ENCODE data around the gene ATF4. TPM values are rescaled to one million over a fixed set of nuclear protein-coding genes. Genes with fewer than 3 reads are reported as not detected.

The ATF4 gene
- total RNA-seq, 2 donors from 2014 or later: 301 to 320 TPM

DNA sequence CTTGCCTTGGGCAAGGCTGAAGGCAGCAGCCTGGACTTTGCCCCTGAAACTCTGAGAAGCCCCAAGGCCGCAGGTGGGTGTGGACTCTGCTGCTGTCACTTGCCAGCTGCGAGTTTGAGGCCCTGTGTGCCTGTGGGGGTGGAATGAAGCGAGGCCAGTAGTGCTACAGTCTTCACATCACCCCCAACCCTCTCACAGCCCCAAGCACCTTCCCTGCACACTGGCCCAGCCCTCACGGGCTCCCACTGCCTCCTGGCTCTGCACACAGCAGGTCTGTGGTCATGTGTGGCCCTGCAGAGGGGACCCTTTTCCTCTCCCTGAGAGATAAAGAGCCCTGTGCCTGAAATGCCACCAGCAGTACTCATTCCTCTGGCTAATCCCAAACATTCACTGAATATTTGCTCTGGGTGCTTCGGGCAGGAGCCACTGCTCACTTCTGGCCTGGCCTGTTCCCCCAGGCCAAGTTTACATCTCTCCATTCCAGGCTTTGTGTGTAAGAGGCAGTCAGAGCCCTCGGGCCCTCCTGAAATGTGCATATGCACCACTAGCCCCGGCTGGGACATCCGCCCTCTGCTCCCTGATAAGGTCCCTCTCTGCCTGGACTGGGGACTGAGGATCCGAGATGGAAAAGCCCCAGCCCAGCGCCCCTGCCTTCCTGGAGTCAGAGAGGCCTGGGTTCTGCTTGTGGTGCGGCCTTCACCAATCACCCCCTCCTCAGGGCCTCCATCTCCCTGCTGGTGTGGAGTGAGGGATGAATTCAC is 45.8 kb upstream of the ATF4 start:
- no peaks in the 10 kb centered on the region for H3K9me3 ChIP-seq
- H3K4me3 ChIP-seq: no peak overlapping the region
- no peaks in the 10 kb centered on the region for H3K27me3 ChIP-seq (replicated peaks; ENCODE audit: insufficient read depth)
- no peak overlapping the region for H3K27ac ChIP-seq
- DNase-seq (ENCODE audit: low spot score) (no peak), ATAC-seq (ENCODE audit: insufficient number of reproducible peaks, low FRiP score, low read depth) (no peak)
- TF ChIP-seq, protein P1, sequence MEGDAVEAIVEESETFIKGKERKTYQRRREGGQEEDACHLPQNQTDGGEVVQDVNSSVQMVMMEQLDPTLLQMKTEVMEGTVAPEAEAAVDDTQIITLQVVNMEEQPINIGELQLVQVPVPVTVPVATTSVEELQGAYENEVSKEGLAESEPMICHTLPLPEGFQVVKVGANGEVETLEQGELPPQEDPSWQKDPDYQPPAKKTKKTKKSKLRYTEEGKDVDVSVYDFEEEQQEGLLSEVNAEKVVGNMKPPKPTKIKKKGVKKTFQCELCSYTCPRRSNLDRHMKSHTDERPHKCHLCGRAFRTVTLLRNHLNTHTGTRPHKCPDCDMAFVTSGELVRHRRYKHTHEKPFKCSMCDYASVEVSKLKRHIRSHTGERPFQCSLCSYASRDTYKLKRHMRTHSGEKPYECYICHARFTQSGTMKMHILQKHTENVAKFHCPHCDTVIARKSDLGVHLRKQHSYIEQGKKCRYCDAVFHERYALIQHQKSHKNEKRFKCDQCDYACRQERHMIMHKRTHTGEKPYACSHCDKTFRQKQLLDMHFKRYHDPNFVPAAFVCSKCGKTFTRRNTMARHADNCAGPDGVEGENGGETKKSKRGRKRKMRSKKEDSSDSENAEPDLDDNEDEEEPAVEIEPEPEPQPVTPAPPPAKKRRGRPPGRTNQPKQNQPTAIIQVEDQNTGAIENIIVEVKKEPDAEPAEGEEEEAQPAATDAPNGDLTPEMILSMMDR (IDR thresholded peaks at IDR 0.05): no peak
- H3K36me3 ChIP-seq: no peaks in the 10 kb centered on the region
- H3K4me1 ChIP-seq (ENCODE audit: control insufficient read depth in 1 of 2, low read depth in 2 of 2): peaks cover 0 to 5% of the 10 kb centered on the region in 2 donors

DNA sequence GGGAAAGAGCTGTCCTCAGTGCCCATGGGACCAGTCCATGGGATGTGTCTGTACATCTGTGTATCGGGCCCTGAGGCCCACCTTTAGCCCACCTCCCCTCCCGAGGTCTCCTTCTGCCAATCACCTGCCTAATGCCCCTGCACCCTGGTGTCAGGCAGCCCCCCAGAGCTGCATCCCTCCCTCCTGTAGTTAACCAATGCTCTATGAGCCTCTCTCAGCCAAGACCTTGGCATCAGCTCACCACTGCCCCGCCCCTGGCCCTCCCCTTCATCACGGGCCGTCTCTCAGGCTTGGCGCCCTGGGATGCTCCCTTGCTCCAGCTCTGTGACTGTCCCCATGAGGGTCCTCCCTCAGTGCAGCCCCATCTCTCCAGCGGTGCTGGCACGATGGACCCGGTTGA is 45.0 kb upstream of the ATF4 start:
- ATAC-seq (ENCODE audit: insufficient number of reproducible peaks, low FRiP score, low read depth) (no peak), DNase-seq (ENCODE audit: low spot score) (no peak)
- Histone ChIP-seq H3K27me3 (replicated peaks; ENCODE audit: insufficient read depth) (no peaks in the 10 kb centered on the region), H3K4me3 (no peak overlapping the region), H3K4me1 (ENCODE audit: control insufficient read depth in 1 of 2, low read depth in 2 of 2) (peaks cover 0 to 5% of the 10 kb centered on the region in 2 donors), H3K27ac (no peak overlapping the region), H3K36me3 (no peaks in the 10 kb centered on the region), H3K9me3 (no peaks in the 10 kb centered on the region)
- TF ChIP-seq, protein P1 (IDR thresholded peaks at IDR 0.05): no peak

DNA sequence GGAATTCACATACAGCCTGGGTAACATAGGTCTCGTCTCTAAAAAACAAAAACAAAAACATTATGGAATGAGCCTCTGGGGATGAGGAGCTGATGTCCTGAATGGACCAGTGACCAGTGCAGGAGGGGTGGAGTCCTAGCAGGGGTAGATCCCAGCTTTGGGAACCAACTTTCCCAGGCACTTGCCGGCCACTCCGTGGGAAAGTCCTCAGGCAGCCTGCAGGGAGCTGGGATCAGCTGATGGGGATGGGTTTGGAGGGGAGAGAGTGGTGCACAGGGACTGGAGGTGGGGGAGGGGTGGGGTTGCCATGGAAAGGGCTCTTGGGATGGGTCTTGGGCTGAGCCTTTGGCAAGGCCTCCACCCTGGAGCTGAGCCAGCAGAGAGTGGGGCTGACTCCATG is 44.5 kb upstream of the ATF4 start:
- H3K9me3 ChIP-seq: no peaks in the 10 kb centered on the region
- H3K27me3 ChIP-seq (replicated peaks; ENCODE audit: insufficient read depth): no peaks in the 10 kb centered on the region
- H3K4me1 ChIP-seq (ENCODE audit: control insufficient read depth in 1 of 2, low read depth in 2 of 2): peaks cover 0 to 5% of the 10 kb centered on the region in 2 donors
- DNase-seq (ENCODE audit: low spot score): no peak
- no peaks in the 10 kb centered on the region for H3K36me3 ChIP-seq
- no peak overlapping the region for H3K4me3 ChIP-seq
- TF ChIP-seq, protein P1 (IDR thresholded peaks at IDR 0.05): no peak
- no peak overlapping the region for H3K27ac ChIP-seq
- no peak for ATAC-seq (ENCODE audit: insufficient number of reproducible peaks, low FRiP score, low read depth)

DNA sequence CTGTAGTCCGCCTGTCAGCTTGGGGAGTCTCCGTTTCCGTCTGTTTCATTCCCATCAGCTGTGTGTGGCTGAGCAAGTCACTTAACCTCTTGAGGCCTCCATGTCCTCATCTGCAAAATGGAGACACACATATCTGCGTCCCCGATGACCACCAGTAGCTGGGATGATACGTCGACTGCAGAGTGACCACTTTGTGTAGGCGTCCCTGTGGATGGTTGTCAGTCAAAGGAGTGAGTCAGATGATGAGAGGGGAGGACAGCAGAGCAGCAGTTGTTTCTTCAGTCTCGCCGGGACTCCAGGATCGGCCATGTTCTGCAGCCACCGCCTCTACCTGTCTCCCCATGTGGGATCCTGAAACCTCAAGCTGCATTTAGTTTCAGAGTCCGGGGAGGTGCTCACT is 43.7 kb upstream of the ATF4 start:
- TF ChIP-seq, protein P1 (IDR thresholded peaks at IDR 0.05): no peak

DNA sequence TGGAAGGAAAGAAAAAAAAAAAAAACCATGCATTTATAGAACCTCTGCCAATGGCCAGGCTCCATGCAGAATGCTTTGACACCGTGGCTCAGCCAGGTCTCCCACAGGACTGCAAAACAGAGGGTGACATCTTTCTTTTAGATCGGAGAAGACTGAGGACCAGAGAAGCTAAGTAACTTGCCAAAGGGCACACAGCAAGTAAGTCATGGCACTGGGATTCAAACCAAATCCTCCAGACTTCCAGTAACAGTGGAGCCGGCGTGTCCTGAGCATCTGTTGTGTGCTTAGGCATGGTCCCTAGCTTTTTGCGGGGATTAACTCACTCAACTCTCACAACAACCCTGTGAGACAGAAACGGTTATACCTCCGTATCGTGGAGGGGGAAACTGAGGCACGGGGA is 42.8 kb upstream of the ATF4 start:
- TF ChIP-seq, protein P1 (IDR thresholded peaks at IDR 0.05): no peak
- no peaks in the 10 kb centered on the region for H3K9me3 ChIP-seq
- no peak for ATAC-seq (ENCODE audit: insufficient number of reproducible peaks, low FRiP score, low read depth)
- H3K4me3 ChIP-seq: no peak overlapping the region
- no peaks in the 10 kb centered on the region for H3K4me1 ChIP-seq (ENCODE audit: control insufficient read depth in 1 of 2, low read depth in 2 of 2)
- no peaks in the 10 kb centered on the region for H3K27me3 ChIP-seq (replicated peaks; ENCODE audit: insufficient read depth)
- no peaks in the 10 kb centered on the region for H3K36me3 ChIP-seq
- H3K27ac ChIP-seq: no peak overlapping the region
- no peak for DNase-seq (ENCODE audit: low spot score)

More for the DNA sequence above, 43.7 kb upstream of the ATF4 start:
- Histone ChIP-seq H3K27me3 (replicated peaks; ENCODE audit: insufficient read depth) (no peaks in the 10 kb centered on the region), H3K4me3 (no peak overlapping the region), H3K9me3 (no peaks in the 10 kb centered on the region), H3K4me1 (ENCODE audit: control insufficient read depth in 1 of 2, low read depth in 2 of 2) (peaks cover 0 to 4% of the 10 kb centered on the region in 2 donors), H3K36me3 (no peaks in the 10 kb centered on the region), H3K27ac (no peak overlapping the region)
- ATAC-seq (ENCODE audit: insufficient number of reproducible peaks, low FRiP score, low read depth) (no peak), DNase-seq (ENCODE audit: low spot score) (no peak)

Data from thoracic aorta (tissue), 2 donors.